ENCODE results near the gene PRKAA2. TPM values are rescaled to one million over a fixed set of nuclear protein-coding genes. Genes with fewer than 3 reads are reported as not detected.

Gene PRKAA2
- total RNA-seq, 1 donor from 2014 or later: 4.8 TPM

- DNase-seq (ENCODE audit: low spot score): no peak
Observed at GRCh38 chr1:56712150-56712549, 67.0 kb downstream of the PRKAA2 start.

- no peak for DNase-seq (ENCODE audit: low spot score)
Observed at GRCh38 chr1:56713112-56713511, 68.0 kb downstream of the PRKAA2 start.

GRCh38 chr1:56715156-56715555 is 70.0 kb downstream of the PRKAA2 start:
- DNase-seq (ENCODE audit: low spot score): no peak

GRCh38 chr1:56719171-56719570 is 74.1 kb downstream of the PRKAA2 start:
- peak; percentile 17 for DNase-seq (ENCODE audit: low spot score)

- DNase-seq (ENCODE audit: low spot score): no peak
Observed at GRCh38 chr1:56726706-56727105, 81.6 kb downstream of the PRKAA2 start.

GRCh38 chr1:56728964-56729363 is 83.8 kb downstream of the PRKAA2 start:
- no peak for DNase-seq (ENCODE audit: low spot score)

- DNase-seq (ENCODE audit: low spot score): no peak
Observed at GRCh38 chr1:56745231-56745630, 100.1 kb downstream of the PRKAA2 start.

- no peak for DNase-seq (ENCODE audit: low spot score)
Observed at GRCh38 chr1:56754708-56755479, 109.8 kb downstream of the PRKAA2 start.

- no peak for DNase-seq (ENCODE audit: low spot score)
Observed at GRCh38 chr1:56755911-56756310, 110.8 kb downstream of the PRKAA2 start.

- DNase-seq (ENCODE audit: low spot score): no peak
Observed at GRCh38 chr1:56758135-56758534, 113.0 kb downstream of the PRKAA2 start.

GRCh38 chr1:56758794-56759193 is 113.7 kb downstream of the PRKAA2 start:
- no peak for DNase-seq (ENCODE audit: low spot score)

Other genes starting within 250 kb of the PRKAA2 start
- gene PLPP3, start 65.8 kb upstream of the PRKAA2 start, total RNA-seq (ENCODE audit: insufficient read depth, low replicate concordance): 228 TPM
- gene FYB2, start 174.1 kb downstream of the PRKAA2 start, total RNA-seq (ENCODE audit: insufficient read depth, low replicate concordance): 15.6 TPM
- not detected for gene C8A, start 209.5 kb downstream of the PRKAA2 start, total RNA-seq (ENCODE audit: insufficient read depth, low replicate concordance)

All from umbilical cord (tissue), 2 donors.